H1 (cell line): ENCODE data around the gene ZNF804B. TPM values are rescaled to one million over a fixed set of nuclear protein-coding genes. Genes with fewer than 3 reads are reported as not detected.

Experiments
- CTCF ChIA-PET: fragments of 300-600 bp; sonication (Branson Sonifier 250); formaldehyde crosslinking; loops from one replicate; lab custom pipeline; 2021; ENCODE audit not compliant: partially characterized antibody; lab: Charles Lee
- POLR2A ChIA-PET: fragments of 300-600 bp; sonication (Branson Sonifier 250); formaldehyde crosslinking; loops from one replicate; lab custom pipeline; 2021; ENCODE audit warnings: inconsistent platforms; ENCODE audit not compliant: partially characterized antibody; lab: Charles Lee
- DNase-seq, 2 experiments: peaks; one replicate each; pipeline versions ENCODE4 v3.0.0 to v3.0.0-alpha.2; 2010 to 2022; ENCODE audit warnings: low spot score in 2 of 2, low read depth in 1 of 2, mixed read lengths in 1 of 2
- FAIRE-seq: peaks from 2 replicates; lab custom pipeline; 2011; peaks lifted over from hg19 to GRCh38; lab: Jason Lieb, UNC
- H2AFZ ChIP-seq: 2 replicates; pipeline ENCODE4 v1.8.1; 2012; ENCODE audit warnings: low read length, inconsistent platforms
- H2AK5ac ChIP-seq: 2 replicates; pipeline ENCODE4 v1.6.1; 2013; ENCODE audit warnings: low read depth, low read length
- H2BK120ac ChIP-seq: replicated peaks from 2 replicates; pipeline ENCODE3; 2013; ENCODE audit warnings: low read depth, low read length, inconsistent platforms
- H2BK12ac ChIP-seq: 2 replicates; pipeline ENCODE4 v1.6.1; 2013; ENCODE audit warnings: low read depth, low read length
- H2BK15ac ChIP-seq: 2 replicates; pipeline ENCODE4 v1.6.1; 2013; ENCODE audit warnings: low read length
- H2BK20ac ChIP-seq: 2 replicates; pipeline ENCODE4 v1.6.1; 2013; ENCODE audit warnings: low read length
- H2BK5ac ChIP-seq: 2 replicates; pipeline ENCODE4 v1.6.1; 2013; ENCODE audit warnings: low read depth, low read length
- H3K14ac ChIP-seq: 2 replicates; pipeline ENCODE4 v1.6.1; 2013; ENCODE audit warnings: inconsistent platforms; ENCODE audit not compliant: insufficient read length
- H3K18ac ChIP-seq: 2 replicates; pipeline ENCODE4 v1.6.1; 2013; ENCODE audit warnings: low read length; ENCODE audit errors: extremely low read depth
- H3K23ac ChIP-seq: 2 replicates; pipeline ENCODE4 v1.6.1; 2013; ENCODE audit warnings: inconsistent platforms; ENCODE audit not compliant: insufficient read length
- H3K23me2 ChIP-seq: 2 replicates; pipeline ENCODE4 v1.6.1; 2013; ENCODE audit warnings: low read depth, low read length
- H3K27ac ChIP-seq: 2 replicates; pipeline ENCODE4 v1.6.1; 2011; ENCODE audit warnings: low read depth, low read length, inconsistent platforms
- H3K27me3 ChIP-seq, 4 experiments: replicated peaks in 1 of 4; 1 replicate in 1 of 4; 2 replicates in 3 of 4; pipeline versions ENCODE4 v1.6.1 to v1.8.1; 2011 to 2013; ENCODE audit warnings: low read length in 3 of 4, mild to moderate bottlenecking in 3 of 4, inconsistent platforms in 2 of 4, mixed read lengths in 2 of 4, moderate library complexity in 1 of 4; ENCODE audit not compliant: control insufficient read depth in 3 of 4, insufficient read depth in 3 of 4; ENCODE audit errors: extremely low read depth in 1 of 4
- H3K36me3 ChIP-seq, 4 experiments: 2 replicates each; pipeline versions ENCODE4 v1.6.1 to v1.8.1; 2011 to 2013; ENCODE audit warnings: mild to moderate bottlenecking in 4 of 4, low read length in 3 of 4, moderate library complexity in 2 of 4, control low read depth in 1 of 4, inconsistent platforms in 1 of 4; ENCODE audit not compliant: insufficient read depth in 4 of 4, control insufficient read depth in 2 of 4
- H3K4ac ChIP-seq: replicated peaks from 2 replicates; pipeline ENCODE3; 2013; ENCODE audit warnings: low read length, low read depth, mixed read lengths, inconsistent platforms; ENCODE audit not compliant: insufficient read length
- H3K4me1 ChIP-seq, 4 experiments: replicated peaks in 1 of 4; 1 replicate in 1 of 4; 2 replicates in 3 of 4; pipeline versions ENCODE4 v1.6.1 to v1.8.1; 2011 to 2013; ENCODE audit warnings: low read length in 3 of 4, inconsistent platforms in 2 of 4, mixed read lengths in 1 of 4; ENCODE audit not compliant: insufficient read depth in 4 of 4, control insufficient read depth in 3 of 4
- H3K4me2 ChIP-seq, 2 experiments: 2 replicates each; pipeline versions ENCODE4 v1.6.1 to v1.8.1; 2011 to 2013; ENCODE audit warnings: low read depth in 2 of 2, low read length in 2 of 2, control low read depth in 1 of 2, inconsistent platforms in 1 of 2, mild to moderate bottlenecking in 1 of 2; ENCODE audit not compliant: insufficient read depth in 1 of 2
- H3K4me3 ChIP-seq, 4 experiments: fragments of 200-600, 300-600 bp in 1 of 4; sonication (generic), shearing (Covaris generic), sonication (Bioruptor Twin) in 1 of 4; 2 replicates each; pipeline versions ENCODE4 v1.5.1 to v1.8.1; 2011 to 2016; ENCODE audit warnings: low read length in 4 of 4, low read depth in 3 of 4, control low read depth in 2 of 4, inconsistent platforms in 2 of 4, mild to moderate bottlenecking in 2 of 4, mixed read lengths in 1 of 4, moderate library complexity in 1 of 4; ENCODE audit not compliant: insufficient read depth in 2 of 4; ENCODE audit errors: extremely low read depth in 1 of 4
- H3K56ac ChIP-seq: replicated peaks from 2 replicates; pipeline ENCODE3; 2013; ENCODE audit warnings: low read depth, mild to moderate bottlenecking, mixed read lengths, low read length, inconsistent platforms; ENCODE audit not compliant: insufficient read length
- H3K79me1 ChIP-seq: 2 replicates; pipeline ENCODE4 v1.6.1; 2013; ENCODE audit warnings: low read depth, low read length, control low read depth
- H3K79me2 ChIP-seq, 2 experiments: 2 replicates each; pipeline versions ENCODE4 v1.6.1 to v1.8.1; 2012 to 2013; ENCODE audit warnings: low read length in 2 of 2, mild to moderate bottlenecking in 2 of 2, inconsistent platforms in 1 of 2; ENCODE audit not compliant: insufficient read depth in 2 of 2, control insufficient read depth in 1 of 2
- H3K9ac ChIP-seq, 4 experiments: replicated peaks in 1 of 4; 1 replicate in 1 of 4; 2 replicates in 3 of 4; pipeline versions ENCODE4 v1.6.1 to v1.8.1; 2011 to 2013; ENCODE audit warnings: low read depth in 3 of 4, low read length in 3 of 4, control low read depth in 2 of 4, mild to moderate bottlenecking in 2 of 4, moderate library complexity in 2 of 4, inconsistent platforms in 1 of 4; ENCODE audit errors: extremely low read depth in 1 of 4
- H3K9me3 ChIP-seq, 2 experiments: 2 replicates each; pipeline versions ENCODE4 v1.6.1 to v1.8.1; 2012 to 2013; ENCODE audit warnings: mild to moderate bottlenecking in 2 of 2, moderate library complexity in 2 of 2, control low read depth in 1 of 2, inconsistent platforms in 1 of 2, low read depth in 1 of 2, low read length in 1 of 2, mixed read lengths in 1 of 2; ENCODE audit not compliant: insufficient read depth in 2 of 2
- H4K20me1 ChIP-seq, 2 experiments: replicated peaks in 1 of 2; 2 replicates each; pipeline versions ENCODE3 to v1.8.1; 2011 to 2013; ENCODE audit warnings: inconsistent platforms in 2 of 2, low read length in 2 of 2, mild to moderate bottlenecking in 1 of 2; ENCODE audit not compliant: insufficient read depth in 2 of 2, control insufficient read depth in 1 of 2
- H4K5ac ChIP-seq: 2 replicates; pipeline ENCODE4 v1.6.1; 2013; ENCODE audit warnings: low read length, low read depth, mixed read lengths, inconsistent platforms; ENCODE audit not compliant: insufficient read length
- H4K8ac ChIP-seq: 2 replicates; pipeline ENCODE4 v1.8.0; 2013; ENCODE audit warnings: mild to moderate bottlenecking, moderate library complexity, low read length, inconsistent platforms; ENCODE audit not compliant: insufficient read depth; ENCODE audit errors: extremely low read depth
- H4K91ac ChIP-seq: replicated peaks from 2 replicates; pipeline ENCODE3; 2013; ENCODE audit warnings: low read length, mixed read lengths, inconsistent platforms; ENCODE audit not compliant: insufficient read length
- ATF2 ChIP-seq: IDR thresholded peaks from 2 replicates; pipeline ENCODE4 v1.6.1; 2012; ENCODE audit warnings: low read length, inconsistent platforms
- CTCF ChIP-seq, 3 experiments: IDR thresholded peaks; 1 replicate in 2 of 3; 2 replicates in 1 of 3; pipeline versions ENCODE4 v1.5.1 to v1.6.1; 2011; ENCODE audit warnings: low read length in 3 of 3, mild to moderate bottlenecking in 3 of 3, inconsistent platforms in 2 of 3, low read depth in 1 of 3, moderate library complexity in 1 of 3; ENCODE audit not compliant: insufficient read depth in 1 of 3; ENCODE audit errors: control extremely low read depth in 1 of 3
- JUN ChIP-seq: IDR thresholded peaks from 2 replicates; pipeline ENCODE4 v1.6.1; 2011; ENCODE audit warnings: low read depth, mild to moderate bottlenecking, improper control_type of control experiment, low read length
- RAD21 ChIP-seq, 2 experiments: IDR thresholded peaks in 1 of 2; conservative IDR thresholded peaks in 1 of 2; 2 replicates each; pipeline ENCODE4 v1.6.1; 2011; ENCODE audit warnings: low read depth in 2 of 2, low read length in 2 of 2, improper control_type of control experiment in 1 of 2, inconsistent platforms in 1 of 2, mild to moderate bottlenecking in 1 of 2, moderate library complexity in 1 of 2
- WGBS, 2 experiments: shearing (Covaris generic) in 1 of 2; methylation state at CpG; one replicate each; pipeline versions ENCODE4 v1.1.6 to v1.1.7; 2013 to 2015; ENCODE audit warnings: low lambda C conversion rate in 2 of 2, mixed read lengths in 2 of 2, inconsistent platforms in 1 of 2, low coverage in 1 of 2, missing lambda C conversion rate in 1 of 2; ENCODE audit not compliant: insufficient replicate concordance in 2 of 2, insufficient coverage in 1 of 2, insufficient read length in 1 of 2; ENCODE audit errors: extremely low coverage in 1 of 2, missing lambda C conversion rate in 1 of 2; 5-methylcytosine and 5-hydroxymethylcytosine counted together
- polyA plus RNA-seq, 7 experiments: library from polyadenylated mRNA; depleted of rRNA in 3 of 7; stranded (reverse) in 5 of 7; unstranded in 2 of 7; fragments of >200 nt in 5 of 7; fragments of 200-250 nt in 2 of 7; gene quantifications; 1 replicate in 5 of 7; 2 replicates in 1 of 7; 4 replicates in 1 of 7; pipeline versions ENCODE4 v1.2.1 to v1.2.3, GENCODE V29; 2011 to 2013; ENCODE audit warnings: missing spikeins in 2 of 7, mixed read lengths in 2 of 7
- total RNA-seq: library from RNA; stranded (reverse); fragmentation: NEBNext Ultra II Directional; extraction: Animal tissue kit (Norgen Biotek cat#: 25700); gene quantifications from 2 replicates; pipeline ENCODE4 v1.2.1, GENCODE V29; 2021

Gene ZNF804B
- total and polyA plus RNA-seq, 2 of the 8 experiments (the other 6 are each of a cell fraction or from before 2014, with no cell fraction given), result not detected

- Histone ChIP-seq H2AFZ (no peak overlapping the region), H3K56ac (no peak overlapping the region), H3K23ac (no peak overlapping the region), H2BK15ac (peak overlapping the region; percentile 29; the same call in 1 of the 2 replicates), H3K79me1 (no peaks in the 10 kb centered on the region), H3K14ac (no peak overlapping the region), H3K23me2 (no peaks in the 10 kb centered on the region), H2BK12ac (no peak overlapping the region), H4K20me1 (no peaks in the 10 kb centered on the region), H3K4me3 (no peak overlapping the region), H3K4me1 (no peaks in the 10 kb centered on the region), H4K8ac (no peak overlapping the region; the same call in 1 of the 2 replicates), H2AK5ac (no peak overlapping the region), H3K18ac (no peak overlapping the region), H2BK120ac (no peak overlapping the region), H4K5ac (no peak overlapping the region), H3K27ac (no peak overlapping the region), H3K4ac (no peak overlapping the region), H3K27me3 (no peaks in the 10 kb centered on the region), H4K91ac (no peak overlapping the region), H2BK20ac (no peak overlapping the region), H3K9ac (no peak overlapping the region), H3K9me3 (peaks cover 12 to 13% of the 10 kb centered on the region in 2 experiments; a peak in 3 of 4 replicates), H3K4me2 (no peak overlapping the region), H3K36me3 (peaks cover 0 to 7% (median 0%) of the 10 kb centered on the region in 4 experiments; a peak in 1 of 8 replicates), H3K79me2 (no peaks in the 10 kb centered on the region), H2BK5ac (no peak overlapping the region)
- WGBS, 2 experiments, result 96% methylated on average over 3 of the region's 3 CpGs; no CpG with 5 or more reads in 1 of the 2 experiments
- ChIA-PET POLR2A (no interaction called here), CTCF (interaction anchor here (1.2 kb wide), 1 partner anchor 412 kb away, joined by 4 read pairs; no protein-coding TSS in a partner anchor)
- DNase-seq (no peak), FAIRE-seq (no peak)
- TF ChIP-seq RAD21 (IDR thresholded peaks at IDR 0.05 in 1 of 2, conservative IDR thresholded peaks at IDR 0.05 in 1 of 2; ENCODE audit: low read depth in 2 of 2, low read length in 2 of 2), result peak; percentile 50 to 58
- no peak for TF ChIP-seq ATF2
- no peak for TF ChIP-seq JUN
- TF ChIP-seq CTCF (IDR thresholded peaks at IDR 0.05; ENCODE audit: control extremely low read depth in 1 of 3, insufficient read depth in 1 of 3, low read depth in 1 of 3, low read length in 3 of 3), result peak in 1 of 3 experiments; percentile 11; a peak in 2 of 4 replicates
- TF ChIP-seq, all 59 proteins: peak for 2
Measured at GRCh38 chr7:89247207-89247606, 487.7 kb downstream of the ZNF804B start.
